IPS-18a (cell line): ENCODE data around the gene WNK2.
"Not testable (repeated sequence)": the region's sequence is repeated elsewhere in the genome, so short reads cannot be mapped to it uniquely, and the experiment has no call there.

Experiments
- H3K27ac ChIP-seq: one replicate; pipeline ENCODE4 v1.5.1; 2013; ENCODE audit warnings: low read length
- H3K27me3 ChIP-seq: one replicate; pipeline ENCODE4 v1.6.1; 2013; ENCODE audit warnings: mild to moderate bottlenecking, low read length; ENCODE audit not compliant: control insufficient read depth, insufficient read depth
- H3K36me3 ChIP-seq: one replicate; pipeline ENCODE4 v1.6.1; 2013; ENCODE audit warnings: low read depth, low read length; ENCODE audit not compliant: control insufficient read depth
- H3K4me1 ChIP-seq: one replicate; pipeline ENCODE4 v1.6.1; 2013; ENCODE audit warnings: low read depth, low read length; ENCODE audit not compliant: control insufficient read depth
- H3K4me3 ChIP-seq: one replicate; pipeline ENCODE4 v1.5.1; 2013; ENCODE audit warnings: low read length
- H3K9ac ChIP-seq: one replicate; pipeline ENCODE4 v1.6.1; 2013; ENCODE audit warnings: mild to moderate bottlenecking, low read length, moderate library complexity
- H3K9me3 ChIP-seq: one replicate; pipeline ENCODE4 v1.6.1; 2013; ENCODE audit warnings: low read depth, low read length; ENCODE audit not compliant: control insufficient read depth

WNK2 gene

DNA sequence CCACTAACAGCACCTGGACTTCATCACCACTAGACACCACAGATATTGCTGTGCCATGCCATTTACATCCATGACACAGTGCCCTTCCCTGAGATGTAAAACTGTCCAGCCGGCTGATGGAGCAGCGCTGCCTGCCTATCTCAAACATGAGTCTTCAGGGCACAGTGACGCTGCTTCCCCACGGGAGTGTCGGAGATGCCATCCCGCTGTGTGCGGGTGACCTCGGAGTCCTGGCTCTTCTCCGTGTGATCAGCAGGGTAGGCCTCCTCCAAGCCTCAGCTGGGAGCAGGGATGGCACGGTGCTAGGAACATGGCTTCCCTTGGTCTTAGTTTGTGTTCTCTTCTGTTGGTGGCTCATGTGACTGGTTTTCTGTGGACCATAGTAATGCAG, 137.3 kb downstream of the WNK2 start:
- peaks cover 3% of the 10 kb centered on the region for H3K36me3 ChIP-seq
- no peak overlapping the region for H3K9ac ChIP-seq
- no peaks in the 10 kb centered on the region for H3K4me1 ChIP-seq
- H3K9me3 ChIP-seq: no peaks in the 10 kb centered on the region
- no peaks in the 10 kb centered on the region for H3K27me3 ChIP-seq
- H3K4me3 ChIP-seq: no peak overlapping the region
- H3K27ac ChIP-seq: no peak overlapping the region

DNA sequence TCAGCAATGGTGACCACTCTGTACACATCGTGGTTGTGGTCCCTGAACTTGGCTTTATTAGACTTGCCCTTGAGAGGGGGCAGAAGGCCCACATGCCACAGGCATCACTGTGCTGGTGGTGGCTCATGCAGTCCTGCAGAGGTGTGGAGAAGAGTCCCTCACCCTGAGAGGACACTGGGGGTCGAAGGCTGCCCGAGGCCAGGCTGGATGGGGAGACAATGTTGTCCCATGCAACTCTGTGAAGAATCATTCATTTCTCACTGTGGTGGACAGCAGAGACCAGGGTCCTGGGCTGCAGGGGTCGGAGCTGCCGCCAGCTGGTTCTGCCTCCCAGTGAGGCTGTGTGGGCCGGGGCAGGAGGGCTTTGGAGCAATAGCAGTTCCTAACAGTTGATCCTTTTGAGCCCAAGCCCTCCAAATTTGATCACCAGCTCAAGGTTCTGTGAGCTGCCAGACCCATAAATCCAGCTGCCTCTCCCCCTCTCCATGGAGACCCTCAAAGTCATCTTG, 139.6 kb downstream of the WNK2 start:
- H3K9ac ChIP-seq, H3K36me3 ChIP-seq, H3K4me1 ChIP-seq, H3K27ac ChIP-seq, H3K27me3 ChIP-seq, H3K4me3 ChIP-seq, H3K9me3 ChIP-seq: not testable (repeated sequence)

DNA sequence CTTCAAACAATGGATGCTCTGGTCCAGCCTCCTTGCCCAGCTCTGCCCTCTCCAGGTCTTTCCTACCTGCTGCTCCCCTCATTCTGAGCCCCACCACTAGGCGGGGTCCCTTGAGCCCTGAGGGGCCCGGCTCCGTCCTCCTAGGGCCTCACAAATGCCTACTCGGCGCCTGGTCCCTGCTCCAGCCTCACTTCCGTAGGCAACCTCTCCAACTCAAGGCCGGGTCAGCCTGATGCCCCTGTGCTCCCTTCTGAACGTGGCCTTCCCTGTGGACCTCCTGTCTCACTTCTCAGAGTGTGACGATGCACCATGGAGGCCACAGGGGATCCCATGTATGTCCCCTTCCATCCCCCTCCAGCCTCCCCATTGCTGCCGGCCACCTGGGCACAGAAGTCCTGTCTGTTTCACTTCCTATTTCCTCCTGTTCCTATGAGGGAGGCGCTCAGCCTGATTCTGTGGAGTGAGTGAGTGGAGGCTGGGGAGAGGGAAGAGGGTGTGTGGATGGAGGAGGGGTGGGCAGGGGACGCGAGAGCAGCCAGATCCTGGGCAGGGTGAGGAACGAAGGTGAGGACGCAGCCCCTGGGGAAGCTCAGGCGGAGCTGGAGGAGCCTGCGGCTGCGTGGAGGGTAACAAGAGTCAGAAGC, 140.4 kb downstream of the WNK2 start:
- no peaks in the 10 kb centered on the region for H3K4me1 ChIP-seq
- no peaks in the 10 kb centered on the region for H3K36me3 ChIP-seq
- H3K9me3 ChIP-seq: no peaks in the 10 kb centered on the region
- no peak overlapping the region for H3K27ac ChIP-seq
- no peak overlapping the region for H3K9ac ChIP-seq
- no peak overlapping the region for H3K4me3 ChIP-seq
- no peaks in the 10 kb centered on the region for H3K27me3 ChIP-seq

DNA sequence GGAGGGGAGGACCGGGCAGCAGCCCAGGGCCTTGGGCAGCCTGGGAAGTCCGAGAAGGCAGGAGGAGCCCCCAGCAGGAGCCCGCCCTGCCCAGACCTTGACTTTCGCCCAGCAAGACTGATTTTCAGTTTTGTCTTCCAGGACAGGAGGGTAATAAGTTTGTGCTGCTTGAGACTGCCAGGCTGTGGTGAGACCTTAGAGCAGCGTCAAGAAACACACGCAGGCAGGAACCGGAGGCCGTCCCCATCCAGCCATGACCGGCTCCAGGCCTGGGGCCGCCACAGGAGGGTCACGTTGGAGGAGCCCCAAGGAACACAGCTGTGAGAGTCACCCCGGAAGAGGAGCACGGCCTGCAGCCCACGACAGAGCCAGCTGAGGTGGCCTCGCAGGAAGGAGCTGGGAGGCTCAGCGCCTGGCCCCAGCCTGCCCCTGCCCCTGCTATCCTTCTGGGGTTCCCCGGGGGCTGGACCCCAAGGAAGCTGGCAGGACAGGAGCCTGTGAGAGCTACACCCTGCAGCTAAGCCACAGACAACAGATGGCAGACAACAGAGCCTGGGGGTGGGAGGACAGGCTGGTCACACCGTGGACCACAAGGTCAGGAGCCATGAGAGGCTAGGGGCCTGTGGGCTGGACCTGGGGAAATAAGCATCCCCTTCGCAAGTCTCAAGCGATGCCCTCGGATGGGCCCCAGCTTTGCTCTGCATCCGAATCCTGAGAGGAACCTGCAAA, 141.5 kb downstream of the WNK2 start:
- Histone ChIP-seq H3K27me3 (no peaks in the 10 kb centered on the region), H3K9me3 (no peaks in the 10 kb centered on the region), H3K9ac (no peak overlapping the region), H3K4me1 (no peaks in the 10 kb centered on the region), H3K27ac (no peak overlapping the region), H3K4me3 (no peak overlapping the region), H3K36me3 (no peaks in the 10 kb centered on the region)

DNA sequence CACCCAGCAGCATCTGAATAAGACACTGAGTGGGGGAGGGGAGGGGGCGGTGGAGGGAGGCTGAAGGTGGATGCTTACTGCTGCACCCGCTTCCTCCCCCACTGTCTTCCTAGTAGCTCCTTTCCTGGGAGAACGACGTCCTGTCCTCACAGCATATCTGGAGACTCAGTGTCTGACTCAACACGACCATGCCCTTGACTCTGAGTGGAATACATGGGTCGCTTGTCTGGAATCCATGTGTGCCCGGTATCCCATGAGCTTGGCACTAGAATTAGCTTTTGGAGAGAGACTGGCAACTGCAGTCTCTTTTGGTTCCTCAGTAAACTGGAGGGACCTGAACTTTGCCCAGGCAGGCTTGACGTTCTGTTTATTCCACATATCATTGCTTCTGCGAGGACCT, 142.1 kb downstream of the WNK2 start:
- Histone ChIP-seq H3K4me3 (no peak overlapping the region), H3K27ac (no peak overlapping the region), H3K9me3 (no peaks in the 10 kb centered on the region), H3K4me1 (no peaks in the 10 kb centered on the region), H3K27me3 (no peaks in the 10 kb centered on the region), H3K36me3 (no peaks in the 10 kb centered on the region), H3K9ac (no peak overlapping the region)

DNA sequence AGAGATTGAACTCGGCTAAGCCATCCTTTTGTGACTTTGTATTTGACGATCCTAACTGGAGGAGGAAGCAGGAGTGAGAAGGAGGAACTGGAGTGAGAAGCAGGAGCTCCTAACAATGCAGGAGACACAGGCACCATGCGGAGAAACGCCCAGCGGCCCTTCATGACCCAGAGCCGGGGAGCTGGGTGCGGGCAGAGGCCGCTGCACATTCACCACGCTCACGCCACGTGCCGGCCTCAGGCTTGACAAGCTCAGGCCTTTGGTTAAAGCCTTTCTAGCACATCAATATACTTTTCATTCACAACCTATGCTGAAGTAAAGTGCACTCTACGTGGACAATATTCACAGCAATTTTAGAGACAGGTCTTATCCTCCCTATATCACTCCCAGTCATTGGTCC, 142.7 kb downstream of the WNK2 start:
- Histone ChIP-seq H3K27me3 (no peaks in the 10 kb centered on the region), H3K4me3 (no peak overlapping the region), H3K36me3 (no peaks in the 10 kb centered on the region), H3K27ac (no peak overlapping the region), H3K4me1 (no peaks in the 10 kb centered on the region), H3K9me3 (no peaks in the 10 kb centered on the region), H3K9ac (no peak overlapping the region)

DNA sequence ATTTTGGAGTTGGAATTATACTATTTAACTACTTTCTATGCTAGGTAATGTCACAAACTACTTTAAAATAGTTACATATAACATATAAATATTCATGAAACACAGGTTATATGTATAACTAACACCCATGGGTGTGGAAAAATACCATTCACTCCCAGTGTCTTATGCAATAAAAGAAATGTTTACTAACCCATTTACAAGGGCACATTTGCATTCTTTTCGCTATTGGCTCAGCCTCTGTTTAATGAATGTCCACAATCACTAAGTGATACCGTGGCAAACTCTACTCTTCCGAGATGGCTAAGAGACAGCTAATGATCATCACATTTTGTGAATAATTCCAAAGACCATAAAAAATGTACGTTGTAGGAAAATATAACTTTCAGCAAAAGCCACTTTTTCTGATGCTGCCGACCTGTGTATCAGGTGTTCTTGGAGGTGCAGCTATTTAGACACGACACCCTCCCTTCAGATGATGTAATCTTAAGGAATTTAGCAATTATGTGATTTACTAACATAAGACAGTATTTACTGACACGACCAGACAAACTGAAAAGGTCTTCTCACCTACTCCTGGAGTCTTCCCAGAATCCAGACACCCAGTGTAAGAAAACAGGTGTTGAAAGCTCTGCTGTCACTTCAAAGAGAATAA, 145.8 kb downstream of the WNK2 start:
- no peak overlapping the region for H3K4me3 ChIP-seq

DNA sequence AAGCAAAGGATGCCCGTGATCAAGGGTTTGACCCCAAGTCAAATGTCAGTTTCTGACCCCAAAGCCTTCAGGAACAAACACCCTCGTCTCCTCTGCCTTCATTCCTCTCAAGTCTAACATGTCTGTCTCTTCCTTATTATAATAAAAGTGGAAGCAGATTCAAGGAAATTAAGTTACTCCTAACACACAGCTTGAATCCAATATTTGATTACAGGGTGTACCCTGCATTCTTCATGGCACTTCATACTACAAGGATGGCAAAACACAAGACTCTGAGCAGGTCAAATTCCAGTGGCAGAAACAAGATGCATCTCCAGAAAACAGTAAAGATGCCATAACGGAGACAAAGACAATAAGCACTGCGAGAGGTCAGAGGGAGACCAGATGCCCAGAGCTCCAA, 148.4 kb downstream of the WNK2 start:
- Histone ChIP-seq H3K4me1 (no peaks in the 10 kb centered on the region), H3K4me3 (no peak overlapping the region), H3K36me3 (no peaks in the 10 kb centered on the region)

More for the DNA sequence above, 145.8 kb downstream of the WNK2 start:
- no peaks in the 10 kb centered on the region for H3K4me1 ChIP-seq
- H3K9ac ChIP-seq: no peak overlapping the region
- H3K9me3 ChIP-seq: no peaks in the 10 kb centered on the region
- H3K36me3 ChIP-seq: no peaks in the 10 kb centered on the region
- no peak overlapping the region for H3K27ac ChIP-seq
- H3K27me3 ChIP-seq: no peaks in the 10 kb centered on the region

DNA sequence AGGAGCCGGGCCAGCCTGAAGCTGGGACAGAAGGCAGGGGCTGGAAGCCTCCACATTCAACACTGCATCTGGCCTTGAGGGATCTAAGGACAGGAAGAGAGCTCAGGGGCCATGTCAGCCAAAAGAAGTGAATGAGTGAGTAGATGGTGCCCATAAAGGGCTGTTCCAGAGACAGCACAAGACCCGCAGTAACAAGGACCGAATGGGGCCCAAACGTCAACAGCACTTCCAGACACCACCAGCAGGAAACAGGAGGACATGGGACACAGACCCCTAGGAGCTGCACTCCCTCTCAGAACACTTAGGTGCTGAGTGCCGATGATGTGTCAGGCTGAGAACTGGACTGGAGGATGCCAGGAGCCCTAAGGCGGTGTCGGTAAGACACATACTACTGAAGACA, 152.8 kb downstream of the WNK2 start:
- Histone ChIP-seq H3K4me1 (no peaks in the 10 kb centered on the region), H3K4me3 (no peak overlapping the region), H3K36me3 (no peaks in the 10 kb centered on the region), H3K9ac (no peak overlapping the region), H3K27me3 (no peaks in the 10 kb centered on the region), H3K9me3 (no peaks in the 10 kb centered on the region), H3K27ac (no peak overlapping the region)

More for the DNA sequence above, 148.4 kb downstream of the WNK2 start:
- Histone ChIP-seq H3K27me3 (no peaks in the 10 kb centered on the region), H3K27ac (no peak overlapping the region), H3K9ac (no peak overlapping the region), H3K9me3 (no peaks in the 10 kb centered on the region)

DNA sequence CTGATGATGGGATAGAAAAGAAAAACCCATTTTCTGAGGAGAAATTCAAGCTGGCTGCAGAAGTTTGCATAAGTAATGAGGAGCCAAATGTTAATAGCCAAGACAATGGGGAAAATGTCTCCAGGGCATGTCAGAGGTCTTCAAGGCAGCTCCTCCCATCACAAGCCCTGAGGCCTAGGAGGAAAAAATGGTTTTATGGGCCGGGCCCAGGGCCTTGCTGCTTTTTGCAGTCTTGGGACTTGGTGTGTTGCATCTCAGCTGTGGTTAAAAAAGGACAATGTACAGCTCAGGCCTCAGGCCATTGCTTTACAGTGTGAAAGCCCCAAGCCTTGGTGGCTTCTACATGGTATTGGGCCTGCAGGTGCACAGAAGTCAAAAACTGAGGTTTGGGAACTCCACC, 154.3 kb downstream of the WNK2 start:
- H3K4me3 ChIP-seq, H3K36me3 ChIP-seq: not testable (repeated sequence)

DNA sequence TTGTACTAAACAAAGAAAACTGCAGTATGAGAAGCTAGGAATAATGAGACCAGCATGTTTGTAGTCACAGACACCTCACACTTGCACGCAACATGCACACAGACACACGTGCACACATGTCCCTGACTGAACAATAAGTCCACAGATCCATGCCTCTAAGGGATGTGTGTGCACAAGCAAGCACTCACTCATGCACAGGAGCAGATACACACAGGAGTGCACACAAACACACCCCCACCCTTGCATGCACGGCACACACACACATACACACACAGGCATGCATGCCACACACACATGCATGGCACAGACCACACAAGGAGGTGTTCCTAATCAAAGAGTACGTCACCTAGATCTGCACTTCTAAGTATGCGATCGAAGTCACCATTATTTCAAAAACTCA, 156.2 kb downstream of the WNK2 start:
- Histone ChIP-seq H3K4me3 (no peak overlapping the region), H3K9ac (no peak overlapping the region), H3K27me3 (no peaks in the 10 kb centered on the region), H3K9me3 (no peaks in the 10 kb centered on the region), H3K27ac (no peak overlapping the region), H3K4me1 (no peaks in the 10 kb centered on the region), H3K36me3 (no peaks in the 10 kb centered on the region)

More for the DNA sequence above, 154.3 kb downstream of the WNK2 start:
- not testable (repeated sequence) for H3K9me3 ChIP-seq, H3K27me3 ChIP-seq, H3K9ac ChIP-seq, H3K4me1 ChIP-seq, H3K27ac ChIP-seq
